GM12872 (cell line): Measurements from ENCODE around the gene CRTAP.

Experiments
- CTCF ChIP-seq: IDR thresholded peaks from 3 replicates; pipeline ENCODE4 v1.5.1; 2011; ENCODE audit warnings: low read depth, mild to moderate bottlenecking, low read length, moderate library complexity; ENCODE audit not compliant: insufficient read depth

Gene CRTAP

GRCh38 chr3:33173103-33173502 lies 59.3 kb downstream of the CRTAP start:
- TF ChIP-seq CTCF, result no peak

GRCh38 chr3:33173672-33174071 lies 59.9 kb downstream of the CRTAP start:
- no peak for TF ChIP-seq CTCF

GRCh38 chr3:33174095-33174494 lies 60.3 kb downstream of the CRTAP start:
- TF ChIP-seq CTCF, result no peak

GRCh38 chr3:33174711-33175414 lies 61.0 kb downstream of the CRTAP start:
- no peak for TF ChIP-seq CTCF

- TF ChIP-seq CTCF, result no peak
These were observed 65.3 kb downstream of the CRTAP start for GRCh38 chr3:33179132-33179531.

GRCh38 chr3:33181229-33181628 lies 67.4 kb downstream of the CRTAP start:
- no peak for TF ChIP-seq CTCF

- no peak for TF ChIP-seq CTCF
These were observed 71.0 kb downstream of the CRTAP start for GRCh38 chr3:33184863-33185262.
